Right ventricle myocardium inferior (tissue), 1 donor: Measurements from ENCODE around the gene IDNK. TPM values are rescaled to one million over a fixed set of nuclear protein-coding genes. Genes with fewer than 3 reads are reported as not detected.
"Not testable (repeated sequence)": the region's sequence is repeated elsewhere in the genome, so short reads cannot be mapped to it uniquely, and the experiment has no call there.

Source experiments
- ATAC-seq: fragments of 200-7000 bp; cut with Tn5 transposase; one replicate; pipeline ENCODE4 v1.9.1; 2020; ENCODE audit warnings: mild to moderate bottlenecking, moderate library complexity
- DNase-seq: peaks from one replicate; pipeline ENCODE4 v3.0.0; 2021; ENCODE audit errors: missing footprints
- intact Hi-C: fragments of 100-400 bp; cut with DNase I; formaldehyde crosslinking; loops from one replicate; pipeline ENCODE4 v1.11.0; 2022
- long read RNA-seq: library from polyadenylated mRNA; unstranded; transcript quantifications from one replicate; pipeline ENCODE4 v2.0.0, GENCODE V29; 2021
- total RNA-seq: library from RNA; stranded (reverse); fragmentation: NEBNext Ultra II Directional; extraction: Animal tissue kit (Norgen Biotek cat#: 25700); gene quantifications from one replicate; pipeline ENCODE4 v1.2.1, GENCODE V29; 2021
- donor health status: DM: no; HTN: yes; CAD: no; lungs with severe emphysema.

Gene IDNK
- total RNA-seq: 3.4 TPM
- long read RNA-seq, partial matches to known transcripts: 0 of 3 reads
- long read RNA-seq, other reads (novel, unspliced or antisense): 3 of 3 reads

DNA sequence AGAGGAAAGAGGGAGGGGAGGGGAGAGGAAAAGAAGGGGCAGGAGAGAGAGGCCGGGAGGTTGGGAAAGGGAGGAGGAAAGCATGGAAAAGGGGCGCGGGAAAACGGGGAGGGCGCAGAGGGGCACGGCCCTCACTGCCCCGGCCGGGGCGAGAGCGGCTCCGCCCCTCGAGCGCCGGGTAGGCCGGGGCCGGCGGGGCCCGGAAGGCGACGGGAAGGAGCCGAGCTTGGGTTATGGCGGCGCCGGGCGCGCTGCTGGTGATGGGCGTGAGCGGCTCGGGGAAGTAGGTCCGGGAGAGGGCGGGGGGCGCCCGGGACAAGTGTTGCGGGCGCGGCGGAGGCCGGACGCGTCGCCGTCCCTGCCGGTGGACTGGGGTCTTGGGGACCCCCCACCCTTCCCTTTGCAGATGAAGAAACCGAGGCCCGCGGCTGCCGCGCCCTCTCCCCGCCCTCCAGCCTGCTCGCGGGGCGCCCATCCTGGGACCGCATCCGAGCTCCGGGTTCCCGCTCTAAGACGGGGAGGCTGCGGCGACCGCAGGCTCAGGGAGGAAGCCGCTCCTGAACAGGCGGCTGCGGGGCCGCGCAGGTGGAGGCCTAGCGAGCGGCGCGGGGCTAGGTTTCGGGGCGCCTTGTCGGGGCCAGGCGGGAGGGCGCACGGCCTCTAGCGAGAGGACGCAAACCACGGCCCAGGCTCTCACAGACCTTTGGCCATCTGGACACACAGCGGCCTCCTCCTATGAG lies at the start of gene IDNK:
IDNK (plus strand) TSS at position 205 of the 740 bp plus-strand sequence; CDS start at position 234, 29 bp downstream.
- intact Hi-C loops: loop anchor here (5.0 kb wide), 2 partner anchors 84 to 289 kb away; partner anchors contain the start of gene UBQLN1
- ATAC-seq: peak; percentile 93

DNA sequence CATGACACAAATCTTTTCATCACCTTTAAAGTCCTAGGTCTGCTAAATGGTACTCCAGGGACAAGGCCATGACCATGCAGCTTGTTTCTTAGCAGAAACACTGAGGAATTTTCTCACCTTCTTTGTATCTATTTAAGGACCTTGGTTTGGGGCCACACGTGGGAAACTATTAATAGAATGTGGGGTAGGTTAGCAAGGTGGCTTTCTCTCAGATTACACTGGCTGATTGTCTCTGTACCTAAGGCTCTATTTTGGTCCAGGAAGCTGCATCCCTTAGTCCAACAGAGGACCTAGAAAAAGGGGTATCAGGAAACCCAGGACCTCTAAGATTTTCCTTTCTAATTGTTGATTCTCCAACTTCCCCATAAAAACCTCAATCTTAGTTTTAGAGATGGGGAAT lies 48.5 kb upstream of the IDNK start:
- no peak for ATAC-seq
- no peak for DNase-seq
- intact Hi-C loops: no loop called here

More for the DNA sequence above, at the start of gene IDNK:
- peak; percentile 87 for DNase-seq

DNA sequence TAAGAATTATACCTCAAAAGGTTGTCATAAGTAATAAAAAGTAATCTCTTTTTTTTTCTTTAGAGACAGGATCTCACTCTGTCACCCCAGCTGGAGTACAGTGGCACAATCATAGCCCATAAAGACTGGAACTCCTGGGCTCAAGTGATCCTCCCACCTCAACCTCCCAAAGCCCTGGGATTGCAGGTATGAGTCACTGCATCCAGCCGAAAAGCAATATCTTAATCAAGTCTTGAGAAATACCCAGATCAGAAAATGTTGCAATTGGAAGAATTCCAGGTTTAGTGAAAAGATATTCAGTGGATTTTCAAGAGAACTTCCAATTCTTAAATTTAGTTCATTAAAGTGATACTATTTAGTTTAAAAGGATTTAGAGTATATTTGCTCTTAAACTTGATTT lies 40.9 kb upstream of the IDNK start:
- ATAC-seq (no peak), DNase-seq (no peak)
- intact Hi-C loops: no loop called here

DNA sequence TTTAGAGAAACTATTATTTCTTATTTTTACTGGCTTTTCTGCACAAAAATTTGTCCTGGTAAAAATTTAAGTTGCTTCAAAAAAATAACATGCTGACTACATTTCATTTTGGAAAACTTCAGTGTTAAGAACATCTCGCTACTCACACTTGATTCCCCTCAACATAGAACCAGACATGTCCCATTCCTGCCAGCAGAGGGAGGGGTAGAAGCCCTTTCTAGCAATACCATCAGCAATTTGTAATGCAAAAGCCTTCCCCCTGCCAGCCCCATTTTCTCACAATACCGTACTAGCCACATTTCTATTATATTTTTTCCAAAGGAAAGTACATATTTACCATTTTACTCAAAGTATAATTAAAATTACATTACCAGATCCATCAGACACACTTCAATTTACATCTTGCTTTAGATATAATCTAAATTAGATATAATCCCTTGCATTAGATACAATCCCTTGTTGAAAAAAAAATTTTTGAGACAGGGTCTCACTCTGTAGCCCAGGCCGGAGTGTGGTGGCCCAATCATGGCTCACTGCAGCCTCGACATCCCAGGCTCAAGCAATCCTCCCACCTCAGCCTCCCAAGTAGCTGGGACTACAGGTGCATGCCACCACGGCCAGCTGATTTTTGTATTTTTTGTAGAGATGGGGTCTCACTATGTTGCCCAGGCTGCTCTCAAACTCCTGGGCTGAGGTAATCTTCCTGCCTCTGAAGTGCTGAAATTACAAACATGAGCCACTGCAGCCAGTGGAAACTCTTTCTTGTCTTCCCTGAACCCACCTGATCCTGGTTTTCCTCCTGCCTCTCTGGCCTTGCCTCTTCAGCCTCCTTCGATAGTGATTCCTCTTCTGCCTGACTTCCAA lies 39.6 kb upstream of the IDNK start:
- DNase-seq (no peak), ATAC-seq (peak; percentile 60)

DNA sequence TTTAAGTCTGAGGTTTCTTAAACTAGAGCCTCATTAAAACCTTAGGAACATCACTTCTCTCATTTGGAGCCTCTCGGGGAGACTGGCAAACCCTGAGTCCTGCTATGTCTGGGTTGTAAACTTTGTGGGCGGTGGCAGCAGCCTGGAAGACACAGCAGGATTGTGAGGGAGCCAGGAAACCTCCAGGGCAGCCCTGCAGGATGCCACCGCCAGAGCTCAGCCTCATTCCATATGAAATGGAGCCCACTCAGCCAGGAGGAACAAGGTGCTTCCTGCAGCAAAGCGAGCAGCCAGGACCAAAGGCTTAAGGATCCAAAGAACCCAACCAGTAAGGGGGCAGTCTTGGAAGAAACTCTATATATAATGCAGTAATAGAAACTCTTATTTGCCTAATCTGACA lies 37.9 kb upstream of the IDNK start:
- no peak for ATAC-seq
- intact Hi-C loops: no loop called here

More for the DNA sequence above, 39.6 kb upstream of the IDNK start:
- intact Hi-C loops: no loop called here

DNA sequence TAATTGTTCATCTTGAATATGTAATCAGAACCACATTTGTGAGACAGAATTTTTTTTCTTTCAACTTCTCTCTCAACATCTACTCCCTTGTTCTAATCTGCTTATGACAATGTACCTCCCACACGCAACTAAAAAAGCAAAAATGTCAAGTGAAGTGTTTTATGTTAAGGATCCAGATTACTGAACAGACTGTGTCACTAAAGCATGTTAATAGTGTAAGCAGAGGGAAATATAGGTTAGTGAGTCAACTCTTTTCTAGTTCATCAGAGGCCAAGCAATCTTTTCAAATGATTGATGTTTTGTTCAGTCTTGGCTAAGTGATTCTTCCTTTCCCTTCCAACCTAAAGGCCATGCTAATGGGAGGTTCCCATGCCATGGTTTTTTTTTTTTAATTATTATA lies 34.7 kb upstream of the IDNK start:
- DNase-seq: no peak
- no peak for ATAC-seq
- intact Hi-C loops: no loop called here

More for the DNA sequence above, 37.9 kb upstream of the IDNK start:
- no peak for DNase-seq

DNA sequence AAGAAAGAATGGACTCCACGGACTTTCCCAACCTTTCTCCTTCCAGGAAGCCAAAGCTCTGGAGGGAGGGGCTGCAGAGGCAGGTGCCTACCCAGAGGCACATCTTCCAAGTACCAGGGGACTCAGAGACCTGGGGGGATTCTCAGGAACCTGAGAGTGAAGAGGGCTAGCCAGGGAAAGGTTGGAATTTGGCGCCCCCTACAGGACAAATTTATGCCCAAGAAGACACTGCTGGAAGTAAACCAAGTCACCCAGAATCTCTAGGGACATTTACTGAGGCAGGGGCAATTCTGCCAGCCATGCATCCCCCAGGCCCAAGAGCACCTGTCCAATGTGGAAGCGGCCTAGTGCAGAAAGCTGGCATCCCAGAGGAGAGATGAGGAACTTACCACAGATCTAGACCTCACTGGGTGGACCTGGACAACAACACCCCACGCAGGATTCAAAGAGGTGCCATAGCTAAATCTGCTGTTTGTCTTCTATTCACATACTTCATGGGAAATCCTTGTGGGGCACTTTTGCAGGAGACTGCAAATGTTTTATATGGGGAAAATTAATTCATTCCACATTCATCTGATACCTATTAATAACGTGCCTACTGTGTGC lies 25.9 kb upstream of the IDNK start:
- ATAC-seq (no peak), DNase-seq (no peak)
- intact Hi-C loops: loop anchor here (1.0 kb wide), 1 partner anchor 399 kb away; no protein-coding TSS in a partner anchor

DNA sequence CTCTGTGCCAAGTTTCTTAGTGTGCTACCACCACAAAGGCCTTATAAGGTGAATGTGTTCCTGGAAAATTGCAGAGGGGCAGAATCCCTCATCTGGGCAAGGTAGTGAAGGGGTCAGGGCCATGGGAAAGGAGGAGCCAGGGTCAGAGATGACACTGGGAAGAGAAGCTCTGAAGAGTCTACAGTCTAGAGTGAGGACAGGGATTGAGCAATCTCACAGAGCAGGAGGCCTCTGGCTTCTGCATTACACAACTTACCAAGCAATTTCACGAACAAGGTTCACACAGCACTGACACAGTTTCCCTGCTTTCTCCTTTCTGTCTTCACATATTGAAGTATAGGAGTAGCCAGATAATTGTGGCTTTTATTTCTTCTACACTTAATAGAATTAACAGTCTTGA lies 24.5 kb upstream of the IDNK start:
- no peak for DNase-seq
- intact Hi-C loops: no loop called here
- ATAC-seq: peak; percentile 75

DNA sequence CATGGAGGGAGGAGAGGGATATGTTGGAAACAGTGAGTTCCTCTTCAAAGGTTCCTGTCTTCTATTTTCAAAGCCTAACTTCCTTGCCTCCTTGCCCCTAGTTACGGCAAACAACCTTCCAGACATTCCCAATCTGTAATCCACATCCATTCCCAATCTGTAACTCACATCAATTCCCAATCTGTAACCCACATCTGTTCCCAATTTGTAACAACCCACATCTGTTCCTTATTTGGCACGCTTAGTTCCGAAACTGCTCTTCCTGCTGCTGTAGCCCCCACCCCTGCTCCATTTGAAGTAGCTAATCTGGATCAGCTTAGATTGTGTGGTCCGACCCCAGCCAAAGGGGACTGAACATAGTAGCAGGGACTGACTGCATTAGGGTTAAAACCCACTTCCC lies 23.9 kb upstream of the IDNK start:
- intact Hi-C loops: no loop called here
- DNase-seq (no peak), ATAC-seq (no peak)

DNA sequence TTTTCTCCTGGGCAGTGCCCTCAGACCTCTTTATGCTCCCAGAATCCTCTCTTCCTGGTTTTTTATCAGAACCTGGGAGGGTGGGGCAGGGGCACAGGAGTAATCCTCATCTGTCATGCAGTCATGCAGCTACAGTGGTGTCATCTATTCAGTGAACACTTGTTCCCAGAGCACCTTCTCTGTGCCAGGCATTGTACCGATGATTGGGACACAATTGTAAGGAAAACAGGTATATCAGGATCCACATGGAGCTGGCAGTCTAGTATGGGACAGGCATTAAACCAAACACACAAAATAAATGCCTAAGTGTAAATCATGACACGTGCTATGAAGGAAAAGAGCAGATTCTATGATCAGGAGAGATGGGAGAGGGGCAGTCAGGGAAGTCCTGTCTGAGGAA lies 21.5 kb upstream of the IDNK start:
- intact Hi-C loops: no loop called here
- no peak for DNase-seq
- no peak for ATAC-seq

DNA sequence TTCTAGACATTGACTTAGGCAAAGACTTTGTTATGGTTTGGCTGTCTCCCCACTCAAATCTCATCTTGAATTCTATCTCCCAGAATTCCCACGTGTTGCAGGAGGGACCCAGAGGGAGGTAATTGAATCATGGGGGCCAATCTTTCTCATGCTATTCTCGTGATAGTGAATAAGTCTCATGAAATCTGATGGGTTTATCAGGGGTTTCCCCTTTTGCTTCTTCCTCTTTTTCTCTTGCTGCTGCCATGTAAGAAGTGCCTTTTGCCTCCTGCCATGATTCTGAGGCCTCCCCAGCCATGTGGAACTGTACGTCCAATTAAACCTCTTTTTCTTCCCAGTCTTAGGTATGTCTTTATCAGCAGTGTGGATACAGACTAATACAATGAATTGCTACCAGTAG lies 15.3 kb upstream of the IDNK start:
- intact Hi-C loops, DNase-seq, ATAC-seq: not testable (repeated sequence)

DNA sequence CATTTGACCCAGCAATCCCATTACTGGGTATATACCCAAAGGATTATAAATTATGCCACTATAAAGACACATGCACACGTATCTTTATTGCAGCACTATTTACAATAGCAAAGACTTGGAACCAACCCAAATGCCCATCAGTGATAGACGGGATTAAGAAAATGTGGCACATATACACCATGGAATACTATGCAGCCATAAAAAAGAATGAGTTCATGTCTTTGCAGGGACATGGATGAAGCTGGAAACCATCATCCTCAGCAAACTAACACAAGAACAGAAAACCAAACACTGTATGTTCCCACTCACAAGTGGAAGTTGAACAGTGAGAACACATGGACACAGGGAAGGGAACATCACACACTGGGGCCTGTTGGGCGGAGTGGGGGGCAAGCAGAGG lies 9.6 kb upstream of the IDNK start:
- intact Hi-C loops: not testable (repeated sequence)

DNA sequence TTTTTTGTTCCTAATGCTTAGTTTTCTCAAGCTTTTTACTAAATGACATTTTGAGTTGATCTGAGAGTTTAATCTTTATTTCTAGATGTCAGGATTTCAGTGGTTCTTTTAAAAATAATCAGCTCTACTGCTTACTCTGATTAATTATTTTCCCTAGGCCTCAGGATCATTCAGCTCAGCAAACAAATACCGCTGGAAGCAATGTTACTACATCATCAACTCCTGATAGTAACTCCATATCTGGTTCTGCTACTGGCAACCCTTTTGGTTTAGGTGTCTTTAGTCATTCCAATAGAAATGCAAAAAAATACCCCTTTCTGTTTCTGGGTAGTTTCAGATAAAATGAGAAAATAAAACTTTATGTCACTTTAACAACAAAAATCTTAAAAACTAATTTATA lies 5.6 kb upstream of the IDNK start:
- no peak for ATAC-seq
- intact Hi-C loops: no loop called here
- no peak for DNase-seq

More for the DNA sequence above, 9.6 kb upstream of the IDNK start:
- DNase-seq, ATAC-seq: not testable (repeated sequence)

DNA sequence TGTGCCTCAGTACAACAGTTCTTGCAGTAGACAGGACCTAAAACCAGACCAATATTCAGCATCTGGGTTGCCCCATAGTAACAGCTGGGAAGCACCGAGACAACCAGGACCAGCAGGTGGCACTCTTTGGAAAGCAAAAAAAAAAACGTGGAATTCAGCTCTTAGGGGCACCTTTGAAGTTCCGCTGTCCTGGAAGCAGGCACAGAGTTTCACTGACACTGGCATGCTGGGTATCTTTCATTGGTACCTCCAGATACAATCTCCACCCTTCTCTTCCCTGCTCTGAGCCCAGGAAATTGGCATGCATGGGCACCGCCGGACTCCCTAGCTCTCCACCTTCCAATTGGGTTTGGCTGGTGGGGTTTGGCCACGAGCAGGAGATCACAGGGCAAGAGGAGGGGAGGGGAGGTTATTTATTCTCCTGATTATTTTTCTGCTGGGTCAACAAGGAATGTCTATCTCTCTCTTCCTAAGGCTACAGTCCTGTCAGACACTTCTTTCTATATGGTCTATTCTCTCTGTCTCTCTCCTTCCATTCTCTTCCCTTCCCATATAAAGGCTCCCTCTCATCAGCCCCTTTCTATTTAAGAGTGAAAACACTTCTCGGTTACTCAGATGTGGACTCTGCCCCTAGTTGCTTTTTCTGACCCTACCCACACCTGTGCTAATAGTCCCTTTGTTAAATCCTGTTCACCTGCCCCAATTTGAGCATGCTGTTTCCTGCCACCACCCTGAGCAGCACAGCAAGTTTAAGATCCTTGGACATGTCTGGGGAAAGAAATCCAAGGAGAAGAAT lies 1.9 kb upstream of the IDNK start:
- no peak for ATAC-seq
- no peak for DNase-seq
- intact Hi-C loops: loop anchor here (5.0 kb wide), 2 partner anchors 86 to 291 kb away; partner anchors contain the start of gene UBQLN1

DNA sequence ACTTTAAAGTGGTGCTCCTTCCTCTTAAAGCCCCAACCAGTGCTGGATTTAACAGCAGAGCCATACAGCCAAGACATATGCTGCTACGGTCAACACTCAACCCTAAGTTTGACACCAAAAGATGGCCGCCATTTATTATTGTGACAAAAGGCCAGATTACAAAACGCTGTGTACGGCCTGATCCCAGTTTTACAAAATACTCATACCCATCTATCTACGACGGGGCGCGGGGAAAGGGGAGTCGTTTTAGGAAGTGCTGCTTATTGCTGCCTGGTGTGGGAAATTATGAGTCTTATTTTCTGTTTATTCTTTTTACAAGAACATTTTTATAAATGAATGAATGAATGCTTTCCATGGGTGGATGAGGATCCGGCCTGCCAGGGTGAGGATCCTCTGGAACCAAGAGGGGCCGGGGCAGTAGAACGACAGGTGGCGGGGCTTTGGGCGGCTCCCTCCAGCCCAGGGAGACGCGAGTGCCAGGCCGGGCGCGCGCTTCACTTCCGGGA lies 457 bp upstream of the IDNK start:
- DNase-seq: peak; percentile 82
- ATAC-seq: peak; percentile 78
- intact Hi-C loops: loop anchor here (5.0 kb wide), 2 partner anchors 85 to 290 kb away; partner anchors contain the start of gene UBQLN1

DNA sequence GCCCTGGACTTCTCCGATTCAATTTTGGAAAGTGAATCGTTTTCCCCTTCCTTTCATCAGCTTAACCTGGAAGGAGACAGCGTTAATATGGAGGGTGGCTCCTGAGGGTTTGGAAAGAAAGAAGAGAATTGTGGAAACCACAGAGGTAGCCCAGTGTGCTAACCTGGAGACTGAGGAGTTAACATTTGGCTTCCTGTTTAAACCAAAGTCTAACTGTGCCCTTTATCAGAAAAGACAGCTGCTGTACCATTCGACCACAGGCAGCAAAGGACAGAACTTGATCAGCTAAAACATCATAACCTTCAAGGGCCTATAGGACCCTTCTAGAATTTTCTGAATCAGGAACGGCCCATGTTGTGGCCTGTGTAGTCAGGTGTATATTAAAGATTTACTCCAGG lies 735 bp downstream of the IDNK start:
- ATAC-seq (peak; percentile 19), DNase-seq (no peak)
- intact Hi-C loops: loop anchor here (5.0 kb wide), 2 partner anchors 84 to 289 kb away; partner anchors contain the start of gene UBQLN1

DNA sequence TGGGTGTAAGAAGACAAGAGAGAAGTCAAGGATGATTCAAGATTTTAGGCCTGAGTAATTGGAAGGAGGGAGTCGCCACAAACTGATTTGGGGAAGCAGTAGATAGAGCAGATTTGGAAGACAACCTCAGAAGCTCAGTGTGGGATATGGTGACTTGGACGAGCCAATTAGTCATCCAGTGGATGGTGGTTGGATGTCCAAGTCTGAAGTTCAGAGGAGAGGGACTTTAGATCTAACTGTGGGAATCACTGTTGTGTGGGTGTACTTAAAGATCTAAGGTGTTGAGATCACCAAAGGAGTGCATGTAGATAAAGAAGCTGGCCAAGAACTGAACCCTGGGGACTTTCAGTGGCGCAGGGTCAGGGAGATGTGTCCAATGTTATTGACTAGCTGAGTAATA lies 2.2 kb downstream of the IDNK start:
- ATAC-seq: no peak
- intact Hi-C loops: no loop called here
- no peak for DNase-seq

DNA sequence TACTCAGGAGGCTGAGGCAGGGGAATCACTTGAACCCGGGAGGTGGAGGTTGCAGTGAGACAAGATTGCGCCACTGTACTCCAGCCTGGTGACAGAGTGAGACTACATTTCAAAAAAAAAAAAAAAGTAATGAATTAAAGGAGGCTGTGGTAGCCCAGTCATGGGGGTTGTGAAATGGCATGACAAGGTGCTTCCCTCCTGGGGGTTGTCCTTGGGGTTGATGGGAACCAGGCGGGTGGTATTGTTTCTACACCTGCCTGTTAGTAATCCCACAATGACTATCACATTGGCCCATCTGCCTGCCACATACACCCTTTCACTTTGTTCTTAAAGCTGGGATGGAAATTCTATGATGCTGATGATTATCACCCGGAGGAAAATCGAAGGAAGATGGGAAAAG lies 5.6 kb downstream of the IDNK start:
- intact Hi-C loops: no loop called here
- ATAC-seq: no peak
- no peak for DNase-seq
